ENCODE measurements around the gene WDR41.

The WDR41 gene

GRCh38 chr5:77444356-77444755, 47.8 kb downstream of the WDR41 start:
- no peak for DNase-seq

GRCh38 chr5:77443670-77444069, 48.4 kb downstream of the WDR41 start:
- no peak for DNase-seq

GRCh38 chr5:77438071-77438470, 54.0 kb downstream of the WDR41 start:
- no peak for DNase-seq

GRCh38 chr5:77437194-77437593, 54.9 kb downstream of the WDR41 start:
- DNase-seq = peak; percentile 19

- DNase-seq = no peak
Measured at GRCh38 chr5:77431719-77432118, 60.4 kb downstream of the WDR41 start.

- DNase-seq = no peak
Measured at GRCh38 chr5:77431286-77431685, 60.8 kb downstream of the WDR41 start.

- no peak for DNase-seq
Measured at GRCh38 chr5:77430726-77431125, 61.4 kb downstream of the WDR41 start.

- DNase-seq = no peak
Measured at GRCh38 chr5:77428526-77428925, 63.6 kb downstream of the WDR41 start.

GRCh38 chr5:77427998-77428397, 64.1 kb downstream of the WDR41 start:
- DNase-seq = no peak

- DNase-seq = no peak
Measured at GRCh38 chr5:77426670-77427069, 65.4 kb downstream of the WDR41 start.

- DNase-seq = no peak
Measured at GRCh38 chr5:77425998-77426659, 66.0 kb downstream of the WDR41 start.

GRCh38 chr5:77425420-77425819, 66.7 kb downstream of the WDR41 start:
- no peak for DNase-seq

- no peak for DNase-seq
Measured at GRCh38 chr5:77424921-77425320, 67.2 kb downstream of the WDR41 start.

- no peak for DNase-seq
Measured at GRCh38 chr5:77423022-77423750, 68.9 kb downstream of the WDR41 start.

- DNase-seq = no peak
Measured at GRCh38 chr5:77420940-77421339, 71.2 kb downstream of the WDR41 start.

- DNase-seq = no peak
Measured at GRCh38 chr5:77419644-77420582, 72.2 kb downstream of the WDR41 start.

- no peak for DNase-seq
Measured at GRCh38 chr5:77418601-77419581, 73.2 kb downstream of the WDR41 start.

GRCh38 chr5:77418162-77418561, 74.0 kb downstream of the WDR41 start:
- no peak for DNase-seq

- no peak for DNase-seq
Measured at GRCh38 chr5:77413049-77413448, 79.1 kb downstream of the WDR41 start.

- DNase-seq = no peak
Measured at GRCh38 chr5:77409870-77410621, 82.1 kb downstream of the WDR41 start.

- no peak for DNase-seq
Measured at GRCh38 chr5:77407152-77407551, 85.0 kb downstream of the WDR41 start.

GRCh38 chr5:77402796-77403195, 89.3 kb downstream of the WDR41 start:
- DNase-seq = no peak

All from NCI-H1092 treated with DMSO at 0.1 percent for 48 hours (cell line).